Activated CD8-positive, alpha-beta memory T cell treated with anti-CD3 and anti-CD28 coated beads, Interleukin-2, amount 50 U/mL, for 1 hour (primary cell): ENCODE results near the gene ZNF219.

Experiments used
- DNase-seq: peaks from one replicate; pipeline ENCODE4 v3.0.0-alpha.2; 2020; ENCODE audit errors: extremely low read depth

Gene ZNF219

DNA sequence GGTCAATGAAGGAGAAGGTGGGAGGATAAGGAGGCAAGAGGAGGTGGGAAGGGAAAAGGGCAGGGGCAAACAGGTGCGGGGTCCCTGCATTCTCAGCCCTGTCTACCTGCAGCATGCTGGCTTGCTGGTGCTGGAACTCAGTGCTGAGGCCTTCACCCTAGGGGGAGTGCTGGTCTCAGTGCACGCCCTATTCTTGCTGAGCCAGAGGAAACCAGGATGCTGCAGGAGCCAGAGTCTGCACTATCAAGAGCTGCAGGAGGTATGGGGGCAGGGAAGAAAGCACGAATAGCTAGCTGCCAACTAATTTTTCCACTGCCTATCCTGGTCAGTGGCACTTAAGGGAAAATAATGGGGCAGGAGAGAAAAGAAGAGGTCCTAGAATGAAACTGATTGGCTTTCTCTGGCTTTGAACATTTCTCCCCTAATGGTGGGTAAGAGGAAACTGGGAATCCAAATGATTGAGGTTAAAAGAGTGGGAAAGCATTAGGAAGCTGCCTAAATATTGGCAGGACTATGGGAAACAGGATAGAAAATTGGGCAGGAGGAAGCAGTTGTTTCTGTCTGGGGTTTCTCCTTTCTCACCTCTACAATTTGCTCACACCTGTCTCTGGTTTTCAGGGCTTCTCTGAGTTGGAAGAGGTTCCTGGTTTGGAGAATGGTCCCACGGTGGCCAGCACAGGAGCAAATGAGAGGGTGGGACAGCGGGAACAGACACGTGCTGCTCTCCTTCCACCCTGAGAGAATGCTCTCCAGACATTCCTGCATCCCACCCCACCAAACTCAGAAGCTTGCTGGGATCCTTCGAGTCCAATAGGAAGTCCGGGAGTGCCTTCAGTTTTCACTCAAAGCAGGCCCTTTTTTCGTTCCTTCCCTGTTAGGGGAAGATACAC lies 4.3 kb upstream of the ZNF219 start:
- DNase-seq, result no peak

- no peak for DNase-seq
These were observed 3.5 kb upstream of the ZNF219 start for GRCh38 chr14:21101802-21102413.

DNA sequence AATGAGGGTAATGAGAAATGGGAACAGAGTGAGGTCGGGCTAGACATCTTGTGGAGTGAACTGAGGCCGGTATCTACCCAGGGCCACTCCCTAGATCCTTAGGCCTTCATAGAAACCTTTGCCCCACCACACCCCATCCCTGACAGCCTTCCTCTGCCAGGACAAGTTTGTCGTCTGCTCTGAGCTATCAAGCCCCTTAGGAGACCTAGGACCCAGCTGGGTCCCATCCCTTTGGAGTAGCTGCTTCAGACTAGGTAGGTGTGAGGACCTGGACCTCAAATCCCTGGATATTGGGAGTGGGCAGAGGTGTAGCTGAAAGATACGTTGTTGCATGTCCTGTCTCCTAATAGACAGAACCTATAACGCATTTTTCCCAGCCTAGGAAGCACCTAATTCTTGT lies 2.5 kb upstream of the ZNF219 start, which contains the start of gene TMEM253:
TSS of gene TMEM253 (plus strand) at position 136 of the 400 bp plus-strand sequence. CDS start 278 bp downstream, outside the sequence.
- no peak for DNase-seq

- DNase-seq, result no peak
These were observed 1.1 kb upstream of the ZNF219 start for GRCh38 chr14:21099596-21099985.

- DNase-seq, result no peak
These were observed 589 bp upstream of the ZNF219 start for GRCh38 chr14:21098892-21099595.

DNA sequence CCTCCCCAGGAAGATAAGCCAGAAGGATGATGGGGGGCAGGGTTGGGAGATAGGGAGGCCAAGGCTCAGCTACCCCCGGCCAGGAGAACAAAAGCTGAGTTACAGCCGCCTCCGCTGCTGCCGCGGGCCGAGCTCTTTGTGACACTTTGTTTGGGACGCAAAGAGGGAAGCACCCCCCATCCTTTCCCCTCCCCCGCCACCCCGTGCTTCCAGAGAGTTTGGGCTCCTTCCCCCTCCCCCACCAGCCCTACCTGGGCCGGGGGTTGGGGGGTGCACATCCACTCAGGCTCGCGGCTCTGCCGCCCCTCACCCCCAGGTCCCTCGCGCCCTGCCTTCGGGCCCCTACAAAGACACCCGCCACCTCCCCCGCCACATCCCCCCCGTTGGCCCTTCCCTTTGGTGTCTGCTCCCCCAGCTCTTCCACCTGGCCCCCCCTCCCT lies 799 bp downstream of the ZNF219 start:
- DNase-seq, result no peak

DNA sequence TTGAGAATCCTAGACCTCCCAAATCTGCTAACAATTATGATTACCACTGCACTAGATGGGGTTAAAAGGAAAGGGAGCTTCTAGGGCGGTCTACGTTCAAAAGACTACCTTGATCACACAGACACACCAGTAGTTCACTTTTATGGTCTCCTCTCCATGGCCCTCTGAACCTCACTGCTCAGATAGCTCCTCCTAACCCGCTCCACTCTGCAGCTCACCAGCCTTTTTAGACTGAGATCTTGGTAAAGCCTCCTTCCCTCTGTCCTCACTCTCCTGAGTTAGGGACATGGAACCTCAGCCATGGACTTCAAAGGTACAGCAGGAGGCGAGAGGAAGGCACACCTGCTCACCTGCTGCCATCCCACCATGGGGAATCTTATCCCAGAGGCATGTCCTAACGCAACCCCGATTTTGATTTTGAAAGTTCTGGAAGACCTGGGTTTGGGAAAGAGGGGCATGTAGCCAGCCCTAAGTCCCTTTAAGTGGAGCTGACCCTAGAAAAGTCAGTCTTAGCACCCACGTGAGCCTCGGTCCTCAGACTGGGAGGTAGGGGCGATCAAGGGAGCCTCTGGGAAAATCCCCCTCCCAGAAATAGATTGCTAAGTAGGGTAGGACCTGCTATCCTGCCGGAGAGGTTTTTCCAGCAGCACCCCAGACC lies 1.3 kb downstream of the ZNF219 start:
- DNase-seq, result no peak

DNA sequence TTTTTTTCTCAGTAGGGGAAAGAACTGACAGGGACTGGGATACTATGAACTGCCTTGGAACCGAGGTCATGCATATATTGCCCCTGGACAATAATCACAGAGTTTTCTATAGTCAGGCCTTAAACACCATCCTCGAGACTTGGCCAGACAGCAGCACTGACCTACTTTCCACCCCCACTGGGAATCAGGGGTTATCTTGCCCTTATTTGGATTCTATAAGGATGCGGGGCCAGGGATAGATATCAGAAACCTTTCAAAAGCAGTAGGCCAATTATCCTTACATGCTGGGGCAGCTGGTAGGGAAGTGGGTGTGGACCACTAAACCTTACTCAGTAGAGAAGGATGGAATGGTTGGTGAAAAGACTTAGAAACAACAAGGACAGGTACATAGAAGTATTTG lies 2.0 kb downstream of the ZNF219 start:
- no peak for DNase-seq

DNA sequence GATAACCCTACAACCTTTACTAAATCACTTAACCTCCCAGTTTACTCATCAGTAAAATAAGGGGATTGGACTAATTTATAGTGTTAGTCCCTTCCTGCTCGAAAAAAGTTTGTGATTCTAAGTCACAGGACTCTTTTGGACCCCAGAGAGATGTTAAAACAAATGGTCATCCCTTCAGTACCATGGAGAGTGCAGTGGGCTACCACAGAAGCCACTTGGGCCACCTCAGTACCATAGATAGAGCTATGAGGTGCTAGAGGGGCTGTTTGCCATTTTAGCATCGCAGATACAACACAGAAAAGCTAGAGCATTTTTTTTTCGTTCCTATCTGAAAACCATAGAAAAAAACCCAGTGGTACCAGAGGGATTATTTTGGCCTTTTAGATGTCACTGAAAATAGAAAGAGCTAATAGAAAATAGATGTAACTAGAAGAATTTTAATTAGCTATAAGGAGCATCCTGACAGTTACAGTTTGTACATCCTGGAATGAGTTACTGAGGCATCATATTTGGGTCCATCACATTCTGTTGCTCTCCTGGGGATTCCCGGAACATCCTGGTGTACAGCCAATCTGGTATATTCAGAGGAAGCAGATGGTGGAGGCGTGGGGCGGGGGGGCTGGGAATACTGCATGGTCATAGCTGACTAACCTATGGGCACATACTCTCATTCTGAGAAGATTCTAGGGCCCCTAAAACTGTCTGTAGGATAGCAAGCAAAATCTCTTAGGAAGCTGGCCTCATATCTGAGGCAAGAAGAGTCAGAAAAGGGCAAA lies 2.8 kb downstream of the ZNF219 start:
- no peak for DNase-seq

DNA sequence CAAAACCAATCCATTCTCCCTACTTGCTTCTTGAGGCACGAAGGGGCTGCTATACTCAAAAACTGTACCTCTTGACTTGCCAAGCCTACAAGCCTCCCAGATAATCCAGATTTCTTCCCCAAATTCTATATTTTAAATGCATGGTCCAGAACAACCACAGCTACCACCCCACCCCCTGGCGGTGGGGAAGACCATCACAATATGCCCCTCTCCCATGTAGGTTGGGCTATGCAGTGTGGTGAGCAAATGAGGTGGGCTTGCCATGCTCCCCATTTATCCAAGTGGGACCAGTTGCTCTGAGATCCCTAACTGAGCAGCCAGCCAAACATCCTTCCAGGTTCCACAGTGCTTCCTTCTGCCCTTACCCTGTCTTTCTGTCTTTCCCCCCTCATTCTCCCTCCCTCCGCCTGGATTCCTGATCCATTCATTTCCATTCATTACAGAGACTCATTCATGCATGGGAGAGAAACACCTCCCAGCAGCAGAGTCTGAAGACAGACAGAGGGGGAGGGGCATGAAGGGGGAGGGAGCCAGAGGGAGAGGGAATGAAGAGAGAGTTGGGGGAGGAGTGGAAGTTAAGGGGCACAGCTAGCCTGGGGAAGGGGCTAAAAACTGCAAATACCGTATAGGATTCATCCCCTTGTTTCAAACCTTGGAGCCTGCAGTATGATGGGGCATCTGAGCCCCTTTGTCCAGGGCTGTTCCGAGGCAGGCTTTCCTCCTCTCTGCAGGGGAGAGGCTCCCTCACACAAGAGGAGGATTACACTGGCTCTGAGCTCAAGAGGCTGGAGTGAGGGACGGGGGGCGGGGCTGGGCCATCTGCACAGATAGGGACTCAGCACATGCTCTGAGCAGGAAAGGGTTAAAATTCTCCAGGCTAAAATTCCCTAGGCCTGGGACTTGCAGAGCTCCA lies 4.4 kb downstream of the ZNF219 start:
- DNase-seq, result no peak

- DNase-seq, result no peak
These were observed 5.4 kb downstream of the ZNF219 start for GRCh38 chr14:21093018-21093417.

DNA sequence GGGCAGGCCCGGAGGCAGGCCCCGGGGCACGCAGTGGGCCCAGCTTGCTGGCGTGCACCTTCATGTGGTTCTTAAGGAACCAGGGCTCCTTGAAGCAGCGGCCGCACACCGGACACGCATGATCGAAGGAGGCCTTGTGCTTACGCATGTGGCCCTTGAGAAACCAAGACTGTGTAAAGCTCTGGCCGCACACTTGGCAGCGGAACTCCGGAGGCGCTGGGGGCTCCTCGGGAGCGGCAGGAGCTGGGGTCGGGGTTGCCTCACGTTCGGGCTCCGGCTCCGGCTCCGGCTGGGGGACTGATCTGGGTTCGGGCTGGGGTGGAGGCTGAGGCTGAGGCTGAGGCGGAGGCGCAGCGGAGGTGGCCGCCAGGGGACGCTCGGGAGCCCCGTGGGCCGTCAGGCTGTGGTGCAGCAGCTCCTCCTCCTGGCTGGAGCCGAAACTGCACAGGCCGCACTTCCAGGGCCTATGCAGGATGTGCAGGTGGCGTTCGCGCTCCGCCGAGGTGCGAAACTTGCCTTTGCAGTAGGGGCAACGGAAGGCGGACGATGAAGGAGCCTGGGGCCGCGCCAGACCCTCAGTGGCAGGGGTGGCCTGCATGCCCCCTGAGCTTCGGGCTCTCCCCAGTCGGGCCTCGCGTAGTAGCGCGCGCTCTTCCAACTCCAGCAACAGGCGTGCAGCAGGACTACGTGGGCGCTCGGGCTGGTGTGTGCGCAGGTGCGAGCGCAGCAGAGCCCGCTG lies 6.0 kb downstream of the ZNF219 start:
- peak; percentile 61 for DNase-seq

- no peak for DNase-seq
These were observed 6.6 kb downstream of the ZNF219 start for GRCh38 chr14:21091821-21092272.

GRCh38 chr14:21090940-21091663 lies 7.4 kb downstream of the ZNF219 start:
- no peak for DNase-seq

DNA sequence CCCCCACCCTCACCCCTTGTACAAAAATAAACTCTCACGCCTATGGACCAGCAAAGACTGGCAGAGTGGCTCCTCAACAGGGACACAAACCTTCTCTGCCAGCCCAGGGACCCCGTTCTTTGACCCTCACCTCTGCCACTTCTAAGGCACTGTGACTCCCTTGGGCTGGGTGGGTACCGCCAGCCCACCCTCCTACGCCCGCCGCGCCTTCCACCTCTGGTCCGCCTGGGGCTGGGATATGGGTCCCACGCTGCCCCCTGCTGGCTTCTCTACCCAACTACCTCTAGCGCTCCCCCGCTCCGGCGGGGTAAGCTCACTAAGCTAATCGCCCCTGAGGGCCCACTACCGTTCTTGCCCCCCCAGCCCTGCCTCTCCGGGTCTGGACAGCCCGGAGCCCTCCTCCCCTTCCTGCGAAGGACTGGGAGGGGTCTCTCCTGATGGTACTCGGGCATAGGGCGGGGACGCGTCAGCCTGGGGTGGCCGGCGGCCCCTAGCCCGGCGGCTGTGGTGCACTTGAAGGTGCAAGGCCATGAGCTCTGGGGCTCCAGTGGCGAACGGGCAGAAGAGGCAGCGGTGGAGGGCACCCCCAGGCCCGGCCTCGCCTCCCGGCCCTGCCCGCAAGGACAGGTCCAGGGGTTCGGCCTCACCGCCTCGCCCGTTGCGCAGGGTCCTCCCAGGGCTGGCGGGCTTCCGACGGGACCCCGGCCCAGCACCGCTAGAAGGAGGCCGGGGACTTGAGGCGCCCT lies 8.1 kb downstream of the ZNF219 start:
- no peak for DNase-seq

GRCh38 chr14:21089877-21090193 lies 8.6 kb downstream of the ZNF219 start:
- no peak for DNase-seq

DNA sequence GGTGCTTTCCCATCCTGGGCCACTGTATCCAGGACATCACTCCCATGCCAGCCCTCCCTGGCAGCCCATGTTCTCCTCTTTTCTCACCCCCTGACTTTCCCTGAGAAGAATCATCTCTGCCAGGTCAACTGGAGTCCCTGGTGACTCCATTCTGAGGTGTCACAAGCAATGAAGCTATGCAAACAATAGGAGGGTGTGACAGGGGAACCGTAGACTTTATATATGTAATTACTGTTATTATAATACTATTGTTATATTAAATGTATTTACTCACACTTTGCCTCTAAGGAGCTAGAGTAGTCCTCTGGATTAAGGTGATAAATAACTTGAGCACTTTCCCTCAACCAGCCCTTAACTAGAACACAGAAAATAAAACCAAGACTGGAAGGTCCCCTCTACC lies 9.2 kb downstream of the ZNF219 start:
- no peak for DNase-seq

GRCh38 chr14:21088687-21089086 lies 9.8 kb downstream of the ZNF219 start:
- no peak for DNase-seq
